Measurements from ENCODE around the gene ZNF202.

ZNF202 gene

GRCh38 chr11:123696183-123696582, 45.3 kb downstream of the ZNF202 start:
- TF ChIP-seq, protein P1, sequence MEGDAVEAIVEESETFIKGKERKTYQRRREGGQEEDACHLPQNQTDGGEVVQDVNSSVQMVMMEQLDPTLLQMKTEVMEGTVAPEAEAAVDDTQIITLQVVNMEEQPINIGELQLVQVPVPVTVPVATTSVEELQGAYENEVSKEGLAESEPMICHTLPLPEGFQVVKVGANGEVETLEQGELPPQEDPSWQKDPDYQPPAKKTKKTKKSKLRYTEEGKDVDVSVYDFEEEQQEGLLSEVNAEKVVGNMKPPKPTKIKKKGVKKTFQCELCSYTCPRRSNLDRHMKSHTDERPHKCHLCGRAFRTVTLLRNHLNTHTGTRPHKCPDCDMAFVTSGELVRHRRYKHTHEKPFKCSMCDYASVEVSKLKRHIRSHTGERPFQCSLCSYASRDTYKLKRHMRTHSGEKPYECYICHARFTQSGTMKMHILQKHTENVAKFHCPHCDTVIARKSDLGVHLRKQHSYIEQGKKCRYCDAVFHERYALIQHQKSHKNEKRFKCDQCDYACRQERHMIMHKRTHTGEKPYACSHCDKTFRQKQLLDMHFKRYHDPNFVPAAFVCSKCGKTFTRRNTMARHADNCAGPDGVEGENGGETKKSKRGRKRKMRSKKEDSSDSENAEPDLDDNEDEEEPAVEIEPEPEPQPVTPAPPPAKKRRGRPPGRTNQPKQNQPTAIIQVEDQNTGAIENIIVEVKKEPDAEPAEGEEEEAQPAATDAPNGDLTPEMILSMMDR (conservative IDR thresholded peaks at IDR 0.05) = no peak

DNA sequence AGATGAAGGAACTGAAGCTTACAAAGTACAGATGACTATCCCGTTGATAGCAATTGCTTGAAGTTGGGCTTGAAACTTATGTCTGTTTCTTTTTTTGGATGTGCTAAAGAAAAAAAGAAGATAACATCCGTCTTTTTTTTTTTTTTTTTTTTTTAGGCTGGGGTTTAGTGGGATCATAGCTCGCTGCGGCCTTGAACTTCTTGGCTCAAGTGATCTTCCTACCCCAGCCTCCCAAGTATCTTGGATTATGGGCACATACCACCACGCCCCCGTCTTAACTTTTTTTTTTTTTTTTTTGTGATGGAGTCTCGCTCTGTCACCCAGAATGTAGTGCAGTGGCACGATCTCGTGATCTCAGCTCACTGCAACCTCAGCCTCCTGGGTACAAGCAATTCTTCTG, 46.2 kb downstream of the ZNF202 start:
- TF ChIP-seq, protein P1 (conservative IDR thresholded peaks at IDR 0.05) = no peak
- no peak overlapping the region for H3K27ac ChIP-seq

More at GRCh38 chr11:123696183-123696582, 45.3 kb downstream of the ZNF202 start:
- no peak overlapping the region for H3K27ac ChIP-seq

DNA sequence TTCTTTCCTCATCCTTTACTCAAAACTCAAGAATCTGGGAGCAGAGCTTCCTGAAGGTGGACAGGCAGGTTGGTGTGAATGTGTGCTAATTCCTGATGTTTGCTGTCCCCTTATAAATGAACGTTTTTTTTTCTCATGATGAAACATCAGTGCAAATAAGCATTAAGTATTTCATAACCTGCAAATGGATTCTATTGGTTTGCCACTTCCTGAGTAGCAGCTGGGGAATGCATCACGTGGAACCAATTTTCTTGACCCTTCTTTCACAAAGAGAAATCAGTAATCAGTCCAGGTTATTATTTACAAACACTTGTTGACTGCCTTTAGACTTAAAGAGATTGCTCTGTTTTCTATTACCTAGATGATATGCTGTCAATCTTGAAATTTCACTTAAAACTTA, 46.9 kb downstream of the ZNF202 start:
- H3K27ac ChIP-seq = no peak overlapping the region
- TF ChIP-seq, protein P1 (conservative IDR thresholded peaks at IDR 0.05) = no peak

- no peak overlapping the region for H3K27ac ChIP-seq
- TF ChIP-seq, protein P1 (conservative IDR thresholded peaks at IDR 0.05) = no peak
Observed at GRCh38 chr11:123692961-123693360, 48.5 kb downstream of the ZNF202 start.

GRCh38 chr11:123690485-123690884, 51.0 kb downstream of the ZNF202 start:
- H3K27ac ChIP-seq = no peak overlapping the region
- TF ChIP-seq, protein P1 (conservative IDR thresholded peaks at IDR 0.05) = no peak

DNA sequence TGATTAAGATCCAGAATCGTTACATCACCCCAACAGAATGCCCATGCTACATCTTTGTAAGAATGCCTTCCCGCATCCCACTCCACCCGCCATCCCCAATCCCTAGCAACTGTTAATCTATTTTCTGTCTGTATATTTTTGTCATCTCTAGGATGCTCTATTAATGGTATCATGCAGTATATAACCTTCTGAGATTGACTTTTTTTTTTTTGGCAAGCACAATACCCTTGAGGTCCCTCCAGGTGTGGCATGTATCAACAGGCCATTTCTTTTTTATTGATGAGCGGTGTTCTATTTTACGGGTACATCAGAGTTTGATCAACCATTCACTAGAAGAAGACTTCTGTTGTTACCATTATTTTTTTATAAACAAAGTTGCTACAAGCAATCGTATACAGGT, 56.9 kb downstream of the ZNF202 start:
- TF ChIP-seq, protein P1 (conservative IDR thresholded peaks at IDR 0.05) = no peak
- H3K27ac ChIP-seq = no peak overlapping the region

DNA sequence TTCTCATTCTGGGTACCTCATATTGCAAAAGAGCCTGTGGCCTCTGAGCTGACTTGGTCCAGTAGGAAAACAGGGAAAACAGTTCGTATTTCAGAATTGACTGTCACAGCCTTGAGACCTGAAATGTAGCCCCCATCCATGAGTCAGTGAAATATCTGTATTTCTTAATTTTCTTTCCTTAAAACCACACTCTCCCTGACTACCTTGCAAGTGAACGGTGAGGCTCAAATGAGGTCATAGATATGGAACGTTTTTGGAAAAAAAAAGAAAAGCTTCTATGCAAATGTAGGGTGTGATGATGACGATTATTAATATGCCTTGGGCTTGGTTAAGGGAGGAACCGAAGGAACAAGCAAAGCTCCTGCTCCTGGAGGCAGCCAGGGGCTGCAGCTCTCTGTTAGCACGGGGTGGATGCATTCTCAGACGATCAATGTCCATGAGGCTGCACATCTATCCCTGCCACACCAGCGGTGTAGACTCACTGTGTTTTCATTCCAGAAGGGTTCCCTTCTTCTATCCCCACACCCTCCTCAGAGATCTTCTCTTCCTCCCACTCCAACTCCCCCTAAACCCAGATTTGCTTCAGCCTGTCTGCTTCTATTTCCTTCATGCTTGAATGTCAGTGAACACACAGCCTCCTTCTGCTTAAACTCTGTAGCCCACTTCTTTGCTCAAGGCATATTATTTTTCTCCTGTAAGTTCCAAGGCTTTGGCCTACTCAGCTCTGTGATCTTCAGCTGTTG, 57.9 kb downstream of the ZNF202 start:
- no peak overlapping the region for H3K27ac ChIP-seq
- TF ChIP-seq, protein P1 (conservative IDR thresholded peaks at IDR 0.05) = no peak

All from VCaP (cell line).